GM19324 (cell line): ENCODE measurements around the gene DNER.
"Not testable (repeated sequence)": the region's sequence is repeated elsewhere in the genome, so short reads cannot be mapped to it uniquely, and the experiment has no call there.

Source experiments
- ATAC-seq: cut with Tn5 transposase; IDR thresholded peaks from one replicate; pipeline ENCODE4 v1.9.1; 2021; ENCODE audit warnings: mild to moderate bottlenecking, moderate library complexity; ENCODE audit not compliant: unreplicated experiment, low FRiP score

DNER gene

DNA sequence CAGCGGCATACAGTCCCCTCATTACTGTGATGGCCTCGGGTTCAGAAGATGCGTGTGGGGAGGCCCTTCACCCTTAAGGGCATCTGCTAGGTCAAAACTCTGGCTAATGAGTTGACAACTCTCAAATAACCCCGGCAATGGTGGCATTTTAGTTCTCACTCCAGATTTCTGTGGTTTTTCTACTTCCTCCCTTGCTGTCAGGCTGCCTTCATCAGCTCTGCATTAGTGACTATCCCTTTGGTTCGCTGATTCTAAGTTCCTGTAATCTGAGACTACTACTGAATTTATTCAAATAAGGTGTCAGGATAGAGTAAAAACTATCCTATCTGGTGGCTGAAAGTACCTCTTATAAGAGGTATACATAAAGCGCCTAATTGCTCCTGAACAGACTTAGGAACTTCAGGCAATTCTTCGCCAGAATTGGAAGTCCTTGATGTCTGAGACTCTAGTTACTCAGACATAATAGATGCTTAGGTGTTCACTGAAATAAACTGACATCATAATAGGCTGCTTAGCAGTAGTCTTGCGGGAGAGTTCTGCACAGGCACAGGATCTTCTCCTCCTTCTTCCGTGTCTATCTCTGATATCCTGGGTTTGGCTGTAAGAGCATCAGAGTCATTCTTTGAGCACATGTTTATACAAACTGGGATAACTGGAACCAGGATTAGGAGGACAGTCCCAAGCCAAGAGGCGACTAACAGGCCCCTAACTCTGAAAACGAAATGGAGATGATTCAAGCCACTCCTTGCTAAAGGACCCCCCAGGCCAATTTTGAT lies 194.5 kb downstream of the DNER start:
- ATAC-seq, result no peak

GRCh38 chr2:229514273-229514895 lies 200.0 kb downstream of the DNER start:
- ATAC-seq, result no peak

- no peak for ATAC-seq
Measured at GRCh38 chr2:229511524-229511923, 202.8 kb downstream of the DNER start.

DNA sequence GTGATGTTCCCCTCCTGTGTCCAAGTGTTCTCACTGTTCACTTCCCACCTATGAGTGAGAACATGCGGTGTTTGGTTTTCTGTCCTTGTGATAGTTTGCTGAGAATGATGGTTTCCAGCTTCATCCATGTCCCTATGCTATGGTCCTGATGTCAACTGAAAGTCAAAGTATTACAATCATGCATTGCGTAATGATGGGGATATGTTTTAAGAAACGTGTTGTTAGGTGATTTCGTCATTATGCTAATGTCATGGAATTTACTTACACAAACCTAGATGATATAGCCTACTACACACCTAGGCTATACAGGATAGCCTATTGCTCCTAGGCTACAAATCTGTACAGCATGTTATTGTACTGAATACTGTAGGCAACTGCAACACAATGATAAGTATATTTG lies 207.7 kb downstream of the DNER start:
- ATAC-seq, result not testable (repeated sequence)

DNA sequence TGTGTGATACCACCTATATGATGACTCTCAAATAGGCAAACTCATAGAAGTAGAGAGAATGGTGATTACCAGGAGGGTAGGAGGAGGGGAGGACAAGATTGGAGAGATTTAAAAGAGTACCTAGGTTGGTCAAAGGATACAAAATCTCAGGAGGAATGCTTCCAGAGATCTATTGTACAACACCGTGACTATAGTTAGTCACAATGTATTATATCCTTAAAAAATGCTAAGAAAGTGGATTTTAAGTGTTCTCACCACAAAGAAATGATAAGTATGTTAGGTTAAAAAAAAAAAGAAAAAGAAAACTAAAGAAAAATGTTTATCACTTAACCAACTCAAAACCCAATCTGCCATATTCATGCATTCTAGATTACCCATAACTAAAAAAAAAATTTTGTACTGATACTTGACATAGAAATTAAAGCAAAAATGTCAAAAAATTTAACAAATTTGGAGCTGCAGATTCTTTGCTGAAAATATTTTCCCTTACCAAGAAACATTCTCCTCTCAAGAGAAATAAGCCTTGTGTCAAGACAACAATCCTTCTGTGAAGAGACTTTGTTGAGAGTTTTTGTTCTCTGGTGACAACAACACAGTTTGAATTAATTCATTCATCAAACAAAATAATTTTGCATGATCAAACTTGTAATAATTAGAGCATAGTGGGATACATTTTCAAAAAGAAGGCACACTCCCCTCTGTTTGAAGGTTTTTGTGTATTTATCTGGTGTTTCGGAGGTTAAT lies 213.1 kb downstream of the DNER start:
- ATAC-seq, result no peak

DNA sequence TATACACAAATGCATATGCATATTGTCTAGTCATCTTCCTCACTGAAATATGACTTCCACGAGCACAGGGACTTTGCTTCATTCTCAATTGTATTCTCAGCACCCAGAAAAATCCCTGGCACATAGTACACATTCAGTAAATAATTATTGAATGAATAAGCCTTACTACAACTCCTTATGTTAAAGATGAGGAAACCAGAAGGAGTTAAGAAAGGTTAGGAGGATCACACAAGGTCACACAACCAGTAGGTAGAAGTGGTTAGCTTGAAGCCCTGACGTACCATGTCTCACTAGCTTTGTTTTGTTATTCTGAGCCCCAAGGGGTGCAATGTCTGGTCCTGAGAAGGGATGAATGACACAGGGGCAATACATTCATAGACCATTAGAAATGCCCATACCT lies 222.3 kb downstream of the DNER start:
- ATAC-seq, result no peak

DNA sequence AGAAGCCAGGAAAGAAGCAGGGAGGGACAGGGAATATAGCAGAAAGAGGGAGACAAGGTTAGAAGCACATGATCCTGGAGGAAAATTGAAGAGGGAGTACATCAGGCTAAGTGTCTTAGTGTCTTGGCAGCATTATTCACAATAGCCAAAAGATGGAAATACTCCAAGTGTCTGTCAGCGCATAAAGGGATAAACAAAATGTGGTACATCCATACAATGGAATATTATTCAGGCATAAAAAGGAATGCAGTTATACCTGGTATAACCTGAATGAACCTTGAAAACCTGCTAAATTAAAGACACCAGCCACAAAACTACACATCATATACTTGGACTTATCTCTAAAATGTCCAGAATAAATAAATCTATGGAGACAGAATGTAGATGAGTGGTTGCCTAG lies 224.2 kb downstream of the DNER start:
- ATAC-seq, result no peak

DNA sequence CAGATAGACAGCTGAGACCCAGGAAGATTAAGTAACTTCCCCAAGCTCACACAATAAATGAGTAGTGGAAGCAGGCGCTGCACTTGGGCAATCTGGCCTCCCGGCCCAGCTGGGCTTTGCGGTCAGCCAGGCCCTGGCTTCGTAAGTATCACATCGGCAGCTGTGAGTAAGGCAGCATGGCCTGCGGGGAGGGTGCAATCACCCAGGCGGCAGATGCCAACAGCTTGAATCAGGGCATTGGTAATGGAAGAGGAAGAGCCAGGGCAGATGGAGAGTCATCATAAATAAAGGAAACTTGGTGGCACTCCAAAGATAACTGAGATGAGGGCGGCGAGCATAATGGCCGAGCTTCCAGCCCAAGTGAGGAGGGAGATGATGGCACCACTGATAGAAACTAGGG lies 225.3 kb downstream of the DNER start:
- no peak for ATAC-seq

- ATAC-seq, result no peak
Measured at GRCh38 chr2:229488232-229488631, 226.1 kb downstream of the DNER start.

GRCh38 chr2:229486673-229487072 lies 227.7 kb downstream of the DNER start:
- ATAC-seq, result no peak

- no peak for ATAC-seq
Measured at GRCh38 chr2:229485857-229486256, 228.5 kb downstream of the DNER start.

DNA sequence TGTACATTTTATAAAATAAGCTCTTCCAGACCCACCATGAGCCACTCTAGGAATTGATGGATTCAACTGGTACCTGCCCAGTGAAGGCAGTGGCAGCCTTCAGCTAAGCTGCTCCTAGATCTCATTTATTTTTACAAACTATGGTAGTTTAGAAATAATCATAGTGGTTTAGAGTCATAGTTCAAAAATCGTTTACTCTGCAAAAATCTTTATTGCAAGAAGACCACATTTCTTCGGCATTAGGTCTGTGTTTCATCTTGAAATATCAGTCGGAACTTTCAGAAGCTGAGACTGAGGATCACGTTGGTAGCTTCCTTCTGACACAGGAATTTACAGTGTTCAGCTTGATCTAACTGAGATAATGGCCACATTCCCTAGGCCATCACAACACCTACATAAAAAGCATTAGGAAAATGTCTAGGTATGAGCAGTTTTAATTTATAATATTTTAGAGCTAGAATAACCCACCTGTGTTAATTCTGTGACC lies 237.0 kb downstream of the DNER start:
- ATAC-seq, result no peak

DNA sequence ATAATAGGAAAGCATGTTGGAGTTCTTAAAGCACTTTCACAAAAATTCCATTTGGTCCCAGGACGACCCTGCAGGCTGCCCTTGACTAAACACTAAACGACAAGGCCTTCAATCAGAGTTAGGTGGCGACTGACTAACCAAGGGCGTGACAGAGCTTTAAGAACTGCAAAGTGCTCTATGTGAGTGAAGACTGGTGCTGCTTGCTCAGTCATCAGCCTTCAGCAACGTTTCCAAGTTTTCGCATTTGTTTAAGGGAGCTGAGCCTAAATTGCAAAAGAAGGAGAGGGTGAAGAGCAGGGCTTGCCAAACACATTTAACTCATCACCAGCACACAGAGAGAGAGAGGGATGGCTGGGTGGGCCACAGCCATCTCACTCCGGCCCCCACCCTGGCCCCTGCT lies 238.6 kb downstream of the DNER start:
- no peak for ATAC-seq

DNA sequence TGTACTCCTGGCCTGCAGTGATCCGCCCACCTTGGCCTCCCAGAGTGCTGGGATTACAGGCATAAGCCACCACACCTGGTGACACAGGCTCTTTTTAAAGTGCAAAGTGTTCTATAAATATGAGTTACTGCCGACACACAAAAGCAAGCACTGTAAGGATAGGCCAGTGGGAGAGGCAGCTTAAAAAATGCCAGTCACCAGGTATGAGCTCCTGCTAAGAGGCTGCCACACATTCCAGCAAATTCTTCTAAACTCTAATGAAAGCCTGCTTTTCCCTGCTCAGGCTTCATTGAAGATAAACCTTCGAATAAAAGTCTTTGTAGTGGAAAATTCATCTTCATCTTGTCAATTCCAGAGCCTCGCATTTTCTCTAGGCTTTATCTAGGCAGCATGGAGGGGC lies 240.2 kb downstream of the DNER start:
- ATAC-seq, result no peak

- ATAC-seq, result no peak
Measured at GRCh38 chr2:229470781-229471180, 243.6 kb downstream of the DNER start.

- ATAC-seq, result no peak
Measured at GRCh38 chr2:229467783-229468182, 246.6 kb downstream of the DNER start.

DNA sequence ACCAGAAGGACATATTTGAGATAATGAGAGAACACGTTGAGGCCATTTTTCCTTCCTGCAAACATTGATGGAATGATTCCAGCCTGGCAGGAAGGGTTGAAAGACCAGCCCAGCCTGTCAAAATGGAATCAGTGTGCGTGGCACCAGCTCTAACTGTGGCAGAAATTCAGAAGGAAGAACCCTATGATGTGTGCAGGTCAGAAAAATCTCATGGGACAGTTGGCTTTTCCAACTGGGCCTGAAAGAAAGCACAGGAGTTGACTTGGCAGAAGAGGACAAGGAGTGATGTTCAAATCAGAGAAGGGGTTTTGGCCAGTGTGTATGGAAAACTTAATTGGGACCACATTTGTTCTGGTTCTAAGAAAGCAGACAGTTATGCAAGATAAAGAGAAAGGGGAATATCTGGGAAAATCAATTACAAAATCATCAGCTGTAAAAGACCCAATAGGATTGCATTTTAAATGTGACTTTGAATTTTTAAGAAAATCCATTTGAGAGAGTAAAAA lies 250.5 kb downstream of the DNER start:
- no peak for ATAC-seq

DNA sequence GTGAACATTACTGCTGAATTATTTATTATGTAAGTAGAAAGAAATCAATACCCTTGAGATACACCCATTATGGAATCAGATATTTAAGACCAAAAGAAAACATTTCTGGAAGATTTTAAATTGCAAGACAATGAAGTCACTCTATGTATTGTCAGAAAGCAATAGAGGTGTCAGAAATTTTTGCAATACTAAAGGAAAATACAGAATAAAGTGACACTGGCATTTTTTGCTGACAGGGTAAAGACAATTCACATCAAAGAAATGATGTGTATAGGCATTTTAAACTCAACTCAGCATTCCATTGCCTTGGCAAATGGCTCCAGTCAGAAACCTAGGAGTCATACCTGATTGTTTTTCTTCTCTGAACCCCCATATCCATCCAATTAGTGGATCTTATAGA lies 252.2 kb downstream of the DNER start:
- no peak for ATAC-seq

- ATAC-seq, result no peak
Measured at GRCh38 chr2:229456091-229456490, 258.3 kb downstream of the DNER start.

DNA sequence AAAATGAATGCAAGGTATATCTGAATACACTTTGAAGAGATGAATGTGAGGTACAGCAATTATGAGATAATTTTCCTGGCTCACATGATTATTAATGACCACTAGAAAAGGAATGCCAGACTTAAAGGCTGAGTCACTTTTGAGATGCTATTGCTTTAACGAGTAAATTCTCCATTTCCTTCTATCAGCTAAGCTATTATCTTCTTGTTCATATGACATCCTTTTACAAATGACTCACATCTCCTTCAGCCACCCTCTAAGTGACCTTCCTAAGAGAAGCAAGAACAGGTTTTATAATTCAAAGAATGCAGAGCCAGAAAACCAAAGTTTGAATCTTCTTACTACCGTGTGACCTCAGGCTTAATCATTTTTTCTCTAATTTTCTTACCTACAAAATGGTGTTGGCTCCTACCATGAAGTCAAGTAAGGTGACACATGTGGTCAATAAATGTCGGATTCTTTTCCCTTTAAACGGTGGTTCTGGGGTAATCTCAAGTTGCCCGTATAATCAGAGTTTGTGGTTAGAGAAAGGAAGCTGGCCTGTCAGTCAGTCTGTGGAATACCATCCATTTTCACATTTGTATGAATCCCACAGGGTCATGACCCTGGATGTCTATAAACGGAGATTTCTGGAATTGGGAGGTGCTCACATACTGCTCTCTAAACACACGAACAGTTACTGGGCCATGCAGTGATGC lies 259.3 kb downstream of the DNER start:
- ATAC-seq, result no peak

DNA sequence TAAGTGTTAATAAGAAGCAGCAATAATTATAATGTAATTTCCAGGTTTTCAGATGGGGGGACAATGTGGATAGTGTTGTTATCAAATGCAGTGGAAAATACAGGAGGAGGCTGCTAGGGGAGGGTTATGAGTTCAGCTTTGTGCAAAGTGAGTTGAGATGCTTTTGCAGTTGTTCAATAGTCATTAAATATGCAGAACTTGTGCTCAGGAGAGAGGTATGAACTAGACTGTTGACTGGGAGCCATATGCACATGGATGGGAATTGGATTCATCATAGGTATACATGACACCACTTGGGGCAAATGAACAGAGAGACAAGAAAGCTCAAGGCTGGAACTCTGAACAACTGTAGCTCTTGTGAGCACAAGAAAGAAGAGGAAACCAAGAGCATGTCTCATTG lies 261.1 kb downstream of the DNER start:
- ATAC-seq, result no peak
